GM15510 (cell line): ENCODE data around the gene UBR3.

ENCODE experiments used
- POLR2A ChIP-seq: IDR thresholded peaks from 3 replicates; pipeline ENCODE4 v1.6.1; 2011; ENCODE audit warnings: borderline replicate concordance; ENCODE audit not compliant: insufficient read length; ENCODE audit errors: extremely low read depth

UBR3 gene

DNA sequence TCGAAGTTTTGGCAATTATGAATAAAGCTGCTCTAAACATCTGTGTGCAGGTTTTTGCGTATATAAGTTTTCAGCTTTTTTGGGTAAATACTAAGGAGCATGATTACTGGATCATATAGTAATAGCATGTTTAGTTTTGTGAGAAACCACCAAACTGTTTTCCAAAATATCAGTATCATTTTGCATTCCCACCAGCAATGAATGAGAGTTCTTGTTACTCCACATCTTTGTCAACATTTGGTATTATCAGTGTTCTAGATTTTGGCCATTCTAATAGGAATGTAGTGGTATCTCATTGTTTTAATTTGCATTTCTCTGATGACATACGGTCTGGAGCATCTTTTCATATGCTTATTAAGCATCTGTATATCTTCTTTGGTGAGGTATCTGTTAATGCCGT lies 207.3 kb downstream of the UBR3 start:
- TF ChIP-seq POLR2A: no peak

DNA sequence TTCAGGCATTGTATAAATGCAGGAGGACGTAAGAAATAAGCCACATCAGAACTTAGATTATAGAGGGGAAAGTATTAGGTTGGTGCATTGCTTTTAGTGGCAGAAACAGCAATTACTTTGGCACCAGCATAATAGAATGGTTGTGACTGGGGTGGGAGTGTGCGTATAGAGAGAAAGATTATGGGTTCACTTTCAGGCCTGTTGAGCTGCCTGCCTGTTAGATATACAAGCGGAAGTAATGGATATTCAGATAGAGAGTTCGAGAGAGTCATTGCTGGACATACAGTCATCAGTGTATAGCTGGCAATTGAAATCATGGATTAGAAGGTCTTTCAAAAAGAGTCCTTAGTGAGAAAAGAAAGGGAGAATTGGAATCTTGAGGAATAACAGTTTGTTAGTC lies 211.5 kb downstream of the UBR3 start:
- no peak for TF ChIP-seq POLR2A

DNA sequence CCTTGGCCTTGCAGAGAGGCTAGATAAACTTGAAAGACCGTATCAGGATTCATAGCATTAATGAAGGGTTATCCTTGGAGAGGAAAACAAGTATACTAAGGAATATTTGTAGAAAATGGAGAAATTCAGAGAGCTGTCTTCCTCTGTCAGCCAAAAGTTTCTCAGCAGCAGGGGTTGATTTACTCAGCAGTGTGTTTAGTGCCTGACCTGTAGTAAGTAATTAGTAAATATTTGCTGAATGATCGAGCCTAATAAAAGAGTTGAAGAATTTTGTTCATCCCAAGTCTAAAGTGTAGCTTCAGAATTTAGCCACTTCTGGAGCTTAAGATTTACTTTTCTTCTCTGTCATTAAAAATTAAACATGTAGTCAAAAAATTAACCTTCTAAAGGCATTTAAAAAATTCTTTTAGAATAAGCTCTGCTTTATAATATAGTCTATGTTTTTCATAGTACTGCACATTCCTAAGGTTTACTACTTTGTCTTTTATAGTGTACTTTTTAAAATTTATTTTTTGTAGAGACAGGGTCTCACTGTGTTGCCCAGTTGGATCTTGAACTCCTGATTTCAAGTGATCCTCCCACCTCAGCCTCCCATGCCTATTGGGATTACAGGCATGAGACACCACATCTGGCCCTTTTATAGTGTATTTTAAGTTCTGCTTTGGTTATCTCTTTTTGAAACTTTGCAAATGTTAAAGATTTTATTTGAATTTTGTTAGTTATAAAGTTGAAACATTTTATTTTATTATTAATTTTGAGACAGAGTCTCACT lies 212.3 kb downstream of the UBR3 start:
- TF ChIP-seq POLR2A: no peak

DNA sequence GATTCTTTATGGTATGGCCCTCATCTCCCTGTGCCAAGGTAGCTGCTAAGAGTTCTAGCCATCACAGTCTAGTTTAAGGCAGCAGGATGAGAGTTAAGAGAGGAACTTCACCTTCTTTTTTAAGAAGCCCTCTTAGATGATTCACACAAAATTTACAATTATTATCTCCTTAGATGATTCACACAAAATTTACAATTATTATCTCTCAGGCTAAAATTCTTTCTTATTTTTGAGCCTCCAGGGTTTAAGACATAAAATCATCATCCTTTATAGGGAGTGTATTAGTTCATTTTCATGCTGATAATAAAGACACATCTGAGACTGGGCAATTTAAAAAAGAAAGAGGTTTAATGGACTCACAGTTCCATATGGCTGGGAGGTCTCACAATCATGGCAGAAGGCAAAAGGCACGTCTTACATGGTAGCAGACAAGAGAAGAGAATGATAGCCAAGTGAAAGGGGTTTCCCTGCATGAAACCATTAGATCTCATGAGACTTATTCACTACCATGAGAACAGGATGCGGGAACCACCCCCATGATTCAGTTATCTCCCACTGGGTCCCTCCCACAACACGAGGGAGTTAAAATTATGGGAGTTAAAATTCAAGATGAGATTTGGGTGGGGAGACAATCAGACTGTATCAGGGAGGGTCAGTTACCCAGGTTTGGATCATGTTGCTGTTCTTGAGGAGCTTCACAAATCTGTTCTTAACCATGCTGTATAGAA lies 217.7 kb downstream of the UBR3 start:
- no peak for TF ChIP-seq POLR2A

DNA sequence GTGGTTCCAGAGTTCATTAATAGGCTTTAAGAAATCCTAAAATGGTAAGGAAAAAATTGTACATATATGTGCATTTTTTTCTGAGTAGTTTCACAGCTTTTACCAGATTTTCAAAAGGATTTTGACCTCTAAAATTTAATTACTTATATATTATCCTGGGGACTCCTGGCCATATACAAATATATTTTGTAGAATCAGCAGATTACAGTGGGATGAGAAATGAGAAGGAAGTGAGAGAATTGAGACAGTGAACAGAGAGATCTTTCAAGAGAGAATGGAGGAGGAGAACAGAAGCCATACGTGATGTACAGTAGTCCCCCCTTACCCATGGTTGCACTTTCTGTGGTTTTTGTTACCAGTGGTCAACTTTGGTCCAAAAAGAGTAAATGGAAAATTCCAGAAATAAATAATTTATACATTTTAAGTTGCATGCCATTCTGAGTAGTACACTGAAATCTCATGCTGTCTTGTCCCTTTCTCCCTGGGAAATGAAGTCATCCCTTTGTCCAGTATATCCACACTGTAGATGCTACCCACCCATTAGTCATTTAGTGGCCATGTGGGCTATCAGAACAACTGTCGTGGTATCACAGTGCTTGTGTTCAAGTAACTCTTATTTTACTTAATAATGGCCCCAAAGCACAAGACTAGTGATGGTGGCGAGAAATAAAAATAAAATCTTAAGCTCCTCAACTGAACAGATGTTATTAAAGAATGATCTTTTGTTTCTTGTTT lies 220.2 kb downstream of the UBR3 start:
- no peak for TF ChIP-seq POLR2A

DNA sequence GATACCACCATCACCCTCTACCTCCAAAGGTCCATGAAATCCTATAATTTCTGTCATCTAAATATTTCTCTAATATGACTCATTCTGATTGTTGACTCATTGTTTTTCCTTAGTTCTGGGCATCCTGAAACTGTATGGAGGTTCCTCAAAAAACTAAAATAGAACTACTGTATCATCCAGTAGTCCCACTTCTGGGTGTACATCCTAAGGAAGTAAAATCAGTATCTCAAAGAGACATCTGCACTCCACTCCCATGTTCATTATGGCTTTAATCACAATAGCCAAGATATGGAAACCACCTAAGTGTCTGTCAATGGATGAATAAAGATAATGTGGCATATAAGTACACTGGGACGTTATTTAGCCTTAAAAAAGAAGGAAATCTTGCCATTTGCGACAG lies 224.9 kb downstream of the UBR3 start:
- TF ChIP-seq POLR2A: no peak

DNA sequence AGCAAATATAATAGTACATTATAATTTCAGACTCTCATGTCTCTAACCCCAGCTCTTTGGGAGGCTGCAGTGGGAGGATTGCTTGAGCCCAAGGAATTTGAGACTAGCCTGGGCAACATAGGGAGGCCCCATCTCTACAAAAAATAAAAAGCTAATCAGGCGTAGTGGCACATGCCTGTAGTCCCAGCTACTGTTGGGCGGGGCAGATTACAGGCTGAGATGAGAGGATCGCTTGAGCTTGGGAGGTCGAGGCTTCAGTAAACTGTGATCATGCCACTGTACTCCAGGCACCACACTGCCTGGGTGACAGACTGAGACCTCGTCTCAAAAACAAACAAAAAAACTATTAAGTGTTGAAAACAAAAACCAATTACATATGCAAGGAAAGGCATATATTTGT lies 227.7 kb downstream of the UBR3 start:
- TF ChIP-seq POLR2A: no peak

DNA sequence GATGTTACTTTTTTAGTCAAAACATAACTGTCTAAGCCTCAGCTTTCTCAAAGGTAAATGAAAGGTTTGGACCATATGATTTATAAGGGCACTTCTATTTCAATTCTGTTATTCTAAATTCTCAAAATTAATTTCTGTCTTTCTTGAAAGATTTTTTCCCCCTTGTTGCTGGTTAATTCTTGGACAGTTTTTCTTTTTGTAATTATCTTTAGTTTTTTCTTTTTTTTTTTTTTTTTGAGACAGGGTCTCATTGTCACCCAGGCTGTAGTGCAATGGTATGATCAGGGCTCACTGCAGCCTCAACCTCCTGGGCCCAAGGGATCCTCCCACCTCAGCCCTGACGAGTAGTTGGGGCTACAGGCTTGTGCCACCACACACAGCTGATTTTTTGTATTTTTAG lies 229.6 kb downstream of the UBR3 start:
- TF ChIP-seq POLR2A: no peak

DNA sequence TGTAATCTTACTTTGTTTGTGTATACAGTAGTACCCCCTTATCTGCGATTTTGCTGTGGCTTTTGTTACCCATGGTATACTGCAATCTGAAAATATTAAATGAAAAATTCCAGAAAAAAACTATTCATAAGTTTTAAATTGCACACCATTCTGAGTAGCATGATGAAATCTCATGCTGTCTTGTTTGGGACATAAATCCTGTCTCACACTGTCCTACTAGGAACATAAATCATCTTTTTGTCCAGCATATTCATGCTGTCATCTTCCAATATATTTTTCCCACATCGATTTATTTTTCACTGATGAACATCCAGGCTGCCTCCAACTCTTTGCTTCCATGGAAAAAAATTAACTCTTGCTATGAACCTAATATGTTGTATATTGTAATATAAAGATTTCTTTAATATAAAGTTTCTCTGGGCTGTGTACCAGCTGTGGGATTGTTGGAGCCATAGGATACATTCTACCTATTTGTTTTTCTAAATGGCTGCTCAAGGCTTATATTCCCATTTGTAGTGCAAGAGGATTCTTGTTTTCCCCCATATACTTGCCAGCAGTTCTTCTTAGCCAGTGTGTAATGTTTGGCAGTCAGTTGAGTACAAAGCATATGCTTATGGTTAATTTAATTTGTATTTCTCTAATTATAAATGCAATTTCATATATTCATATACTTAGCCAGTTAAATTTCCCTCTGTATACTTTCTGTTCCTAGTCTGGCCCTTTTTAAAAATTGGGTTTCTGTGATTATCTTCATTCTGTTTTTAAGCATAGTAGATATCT lies 236.4 kb downstream of the UBR3 start:
- no peak for TF ChIP-seq POLR2A

DNA sequence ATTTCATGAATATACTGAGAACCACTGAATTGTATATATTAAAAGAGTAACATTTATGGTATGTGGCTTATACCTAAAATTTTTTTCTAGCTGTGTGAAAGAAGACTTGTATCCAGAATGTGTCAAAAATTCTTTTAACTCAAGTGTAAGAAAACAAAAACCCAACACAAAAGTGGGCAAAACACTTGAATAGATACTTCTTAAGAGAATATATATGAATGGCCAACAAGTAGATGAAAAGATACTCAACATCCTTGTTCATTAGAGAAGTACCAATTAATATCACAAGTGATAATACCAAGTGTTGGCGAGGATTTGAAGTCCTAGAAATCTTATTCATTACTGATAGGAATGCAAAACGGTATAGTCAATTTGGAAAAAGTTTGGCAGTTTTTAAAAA lies 243.5 kb downstream of the UBR3 start:
- no peak for TF ChIP-seq POLR2A

DNA sequence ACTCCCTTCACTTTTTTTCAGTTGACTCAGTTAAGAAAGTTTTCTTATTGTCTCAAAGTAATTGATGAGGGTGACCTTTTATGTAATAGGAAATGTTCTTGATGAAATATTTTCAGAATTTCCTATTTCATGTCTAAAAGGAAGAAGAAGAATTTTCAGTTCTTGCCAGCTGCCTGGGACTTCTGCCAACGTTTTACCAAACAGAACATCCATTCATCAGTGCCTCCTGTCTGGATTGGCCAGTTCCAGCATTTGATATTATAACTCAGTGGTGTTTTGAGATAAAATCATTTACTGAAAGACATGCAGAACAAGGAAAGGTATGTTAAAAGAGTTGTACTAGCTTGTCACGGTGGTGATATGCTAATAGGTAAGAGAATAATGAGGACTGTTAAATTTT lies 246.0 kb downstream of the UBR3 start:
- TF ChIP-seq POLR2A: no peak

DNA sequence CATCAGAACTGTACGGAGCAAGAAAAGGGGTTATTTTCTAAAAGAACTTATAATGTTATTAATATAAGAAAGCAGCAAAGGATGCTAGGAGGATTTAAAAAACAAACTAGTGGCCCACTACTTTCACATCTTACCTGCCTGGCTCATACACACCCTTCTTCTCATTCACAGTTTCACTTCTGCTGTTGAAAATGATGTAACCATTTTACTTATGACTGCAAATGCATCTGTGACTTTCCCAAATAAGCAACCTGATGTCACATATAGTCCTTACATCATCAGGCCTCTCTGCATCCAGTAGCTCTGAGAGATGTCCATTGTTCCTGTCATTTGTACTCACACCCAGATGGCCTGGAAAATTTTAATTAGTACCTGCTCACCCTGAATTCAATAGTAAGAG lies 248.9 kb downstream of the UBR3 start:
- TF ChIP-seq POLR2A: no peak

DNA sequence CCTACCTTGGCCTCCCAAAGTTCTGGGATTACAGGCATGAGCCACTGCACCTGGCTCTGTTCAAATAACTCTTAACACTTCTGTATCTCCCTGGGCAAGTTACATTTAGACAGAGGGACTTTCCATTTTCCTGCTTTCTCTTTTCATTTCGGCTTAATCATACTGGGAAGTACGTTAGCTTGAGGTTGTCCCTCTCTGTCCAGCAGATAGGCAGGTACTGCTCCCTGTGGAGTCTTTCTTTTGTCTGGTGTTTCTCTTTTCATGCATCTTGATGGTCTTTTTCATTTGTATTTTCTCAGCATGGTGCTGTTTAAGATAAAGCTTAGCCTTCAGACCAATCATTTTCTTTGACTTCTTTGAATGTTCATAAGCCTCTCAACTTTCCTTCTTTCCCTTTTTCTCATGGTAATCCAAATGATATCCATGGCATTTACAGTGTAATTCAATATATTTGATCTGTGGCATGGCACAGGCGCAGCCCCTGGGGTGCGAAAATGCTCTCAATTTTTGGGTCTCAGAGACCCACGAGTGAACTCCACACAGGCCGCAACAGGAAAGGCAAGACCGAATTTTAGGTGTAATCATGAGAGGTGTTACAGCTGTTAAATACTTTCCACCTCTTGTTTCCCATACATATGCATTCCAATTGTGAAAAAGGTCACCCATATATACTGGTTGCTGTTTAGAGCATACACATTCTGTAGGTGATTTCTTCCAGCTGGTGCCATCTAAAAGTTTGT lies 250.7 kb downstream of the UBR3 start:
- TF ChIP-seq POLR2A: no peak
